ENCODE measurements around the gene MRPS2. TPM values are rescaled to one million over a fixed set of nuclear protein-coding genes. Genes with fewer than 3 reads are reported as not detected.

MRPS2 gene
- total and polyA plus RNA-seq, 10 of the 15 experiments (the other 5 are each of a cell fraction or from before 2014, with no cell fraction given): 3.3 to 103 (median 69.5) TPM

GRCh38 chr9:135531096-135531495 lies 30.6 kb downstream of the MRPS2 start:
- no peak overlapping the region for H3K9ac ChIP-seq (ENCODE audit: control insufficient read depth, insufficient read depth, low read length)
- H3K79me2 ChIP-seq (ENCODE audit: control insufficient read depth, insufficient read depth, low read length): no peaks in the 10 kb centered on the region
- H3K9me3 ChIP-seq (replicated peaks; ENCODE audit: control insufficient read depth, insufficient read depth, low read length): no peaks in the 10 kb centered on the region
- in situ Hi-C loops (cut with MboI): no loop called here
- intact Hi-C loops (cut with micrococcal nuclease; ENCODE audit: unreplicated experiment): no loop called here
- 44% methylated on average over 10 of the region's 10 CpGs for WGBS (ENCODE audit: insufficient coverage, insufficient replicate concordance, low lambda C conversion rate, missing lambda C conversion rate)
- ChIA-PET POLR2A (no interaction called here), CTCF (no interaction called here), SMC1A (ENCODE audit: uncharacterized antibody, unreplicated experiment) (no interaction called here), RAD21 (ENCODE audit: unreplicated experiment) (no interaction called here)
- TF ChIP-seq FOXM1 (IDR thresholded peaks at IDR 0.05; ENCODE audit: low read depth, low read length): no peak
- TF ChIP-seq PKNOX1 (IDR thresholded peaks at IDR 0.05): no peak
- no peak for TF ChIP-seq SIX5 (IDR thresholded peaks at IDR 0.05; ENCODE audit: low read depth, low read length, severe bottlenecking)
- no peak for TF ChIP-seq CREB1 (IDR thresholded peaks at IDR 0.05; ENCODE audit: low read depth)
- no peak for TF ChIP-seq NR2F1 (conservative IDR thresholded peaks at IDR 0.05)
- no peak for TF ChIP-seq SREBF2 (IDR thresholded peaks at IDR 0.05; ENCODE audit: low read length)
- no peak for TF ChIP-seq BCL3 (IDR thresholded peaks at IDR 0.05; ENCODE audit: borderline replicate concordance, insufficient read depth, low read depth, low read length, poor library complexity, severe bottlenecking)
- TF ChIP-seq ZNF217 (IDR thresholded peaks at IDR 0.05): no peak
- no peak for TF ChIP-seq SREBF1 (IDR thresholded peaks at IDR 0.05; ENCODE audit: low read length)
- TF ChIP-seq PRDM15 (CRISPR knock-in tag; IDR thresholded peaks at IDR 0.05): no peak
- no peak for TF ChIP-seq RB1 (IDR thresholded peaks at IDR 0.05; ENCODE audit: borderline replicate concordance)
- TF ChIP-seq IRF4 (IDR thresholded peaks at IDR 0.05; ENCODE audit: low read depth, low read length): no peak
- no peak for TF ChIP-seq LARP7 (IDR thresholded peaks at IDR 0.05)
- TF ChIP-seq SPI1 (IDR thresholded peaks at IDR 0.05; ENCODE audit: borderline replicate concordance, insufficient read depth, low read depth, low read length): no peak
- TF ChIP-seq TCF3 (IDR thresholded peaks at IDR 0.05; ENCODE audit: borderline replicate concordance, insufficient read depth, low read depth, low read length): no peak
- TF ChIP-seq WRNIP1 (IDR thresholded peaks at IDR 0.05; ENCODE audit: borderline replicate concordance, low read depth, low read length): no peak
- H4K20me1 ChIP-seq (ENCODE audit: control insufficient read depth, insufficient read depth): no peaks in the 10 kb centered on the region
- no peaks in the 10 kb centered on the region for H3K4me1 ChIP-seq (ENCODE audit: control insufficient read depth, insufficient read depth, low read length)
- peaks cover 0 to 3% of the 10 kb centered on the region in 2 experiments; a peak in 1 of 4 replicates for H3K27me3 ChIP-seq (replicated peaks in 1 of 2; ENCODE audit: control insufficient read depth in 2 of 2, insufficient read depth in 2 of 2, low read length in 1 of 2)
- H3K4me3 ChIP-seq: no peak overlapping the region
- no TSS peak for BruUV-seq (replicated peaks)
- ATAC-seq: no peak
- H3K36me3 ChIP-seq (ENCODE audit: control insufficient read depth in 2 of 2, insufficient read depth in 2 of 2, low read length in 1 of 2): no peaks in the 10 kb centered on the region
- no peak for DNase-seq (ENCODE audit: low read depth, low spot score)
- H2AFZ ChIP-seq (ENCODE audit: control insufficient read depth, low read depth, low read length): no peak overlapping the region
- FAIRE-seq: no peak
- H3K27ac ChIP-seq (ENCODE audit: control insufficient read depth, insufficient read depth): no peak overlapping the region
- no peak overlapping the region for H3K4me2 ChIP-seq (ENCODE audit: control insufficient read depth, insufficient read depth)

All from GM12878 (cell line).